Thoracic aorta (tissue), 2 donors: ENCODE results near the gene SLC6A16. TPM values are rescaled to one million over a fixed set of nuclear protein-coding genes. Genes with fewer than 3 reads are reported as not detected.

Source experiments
- ATAC-seq: fragments of 150-250 bp; one replicate; pipeline ENCODE4 v1.8.0; 2017; ENCODE audit warnings: low read depth; ENCODE audit not compliant: insufficient number of reproducible peaks, low FRiP score
- DNase-seq: peaks from one replicate; pipeline ENCODE4 v3.0.0-alpha.2; 2020; ENCODE audit warnings: low spot score
- H3K27ac ChIP-seq, 2 donors: fragments of 200-600 bp; sonication (generic); 1 replicate in 1 of 2; 2 replicates in 1 of 2; pipeline ENCODE4 v1.5.1; 2016; ENCODE audit warnings: mild to moderate bottlenecking in 2 of 2, moderate library complexity in 2 of 2
- H3K27me3 ChIP-seq: fragments of 200-600 bp; sonication (generic); replicated peaks from 2 replicates; pipeline ENCODE4 v1.6.0; 2016; ENCODE audit warnings: mild to moderate bottlenecking; ENCODE audit not compliant: insufficient read depth
- H3K36me3 ChIP-seq: fragments of 200-600 bp; sonication (generic); one replicate; pipeline ENCODE4 v1.5.1; 2016
- H3K4me1 ChIP-seq, 2 donors: fragments of 200-600 bp; sonication (generic); 1 replicate in 1 of 2; 2 replicates in 1 of 2; pipeline versions ENCODE4 v1.5.1 to v1.6.0; 2016; ENCODE audit warnings: low read depth in 2 of 2, mild to moderate bottlenecking in 1 of 2; ENCODE audit not compliant: control insufficient read depth in 1 of 2
- H3K4me3 ChIP-seq: fragments of 200-600 bp; sonication (generic); 2 replicates; pipeline ENCODE4 v1.5.1; 2016; ENCODE audit warnings: mild to moderate bottlenecking
- H3K9me3 ChIP-seq: fragments of 200-600 bp; sonication (generic); 2 replicates; pipeline ENCODE4 v1.5.1; 2016
- CTCF ChIP-seq: fragments of 200-600 bp; sonication (generic); IDR thresholded peaks from one replicate; pipeline ENCODE4 v1.5.1; 2019; ENCODE audit warnings: antibody characterized with exemption
- total RNA-seq, 2 donors: library from RNA; depleted of rRNA; stranded (reverse); fragments of >200 nt; gene quantifications; one replicate each; pipeline versions ENCODE4 v1.1.0 to v1.2.3, GENCODE V29; 2016

SLC6A16 gene
- total RNA-seq, 2 donors from 2014 or later: 2.4 to 2.8 TPM

GRCh38 chr19:49361438-49362047, 36.6 kb upstream of the SLC6A16 start:
- peak; percentile 15 for ATAC-seq
- H3K9me3 ChIP-seq: no peaks in the 10 kb centered on the region
- H3K36me3 ChIP-seq: peaks cover 11% of the 10 kb centered on the region
- peak overlapping the region; percentile 86 for H3K4me3 ChIP-seq
- no peaks in the 10 kb centered on the region for H3K27me3 ChIP-seq
- DNase-seq: no peak
- peaks cover 4 to 6% of the 10 kb centered on the region in 2 donors for H3K4me1 ChIP-seq
- H3K27ac ChIP-seq: peak overlapping the region; percentile 88 to 89
- TF ChIP-seq CTCF: no peak

DNA sequence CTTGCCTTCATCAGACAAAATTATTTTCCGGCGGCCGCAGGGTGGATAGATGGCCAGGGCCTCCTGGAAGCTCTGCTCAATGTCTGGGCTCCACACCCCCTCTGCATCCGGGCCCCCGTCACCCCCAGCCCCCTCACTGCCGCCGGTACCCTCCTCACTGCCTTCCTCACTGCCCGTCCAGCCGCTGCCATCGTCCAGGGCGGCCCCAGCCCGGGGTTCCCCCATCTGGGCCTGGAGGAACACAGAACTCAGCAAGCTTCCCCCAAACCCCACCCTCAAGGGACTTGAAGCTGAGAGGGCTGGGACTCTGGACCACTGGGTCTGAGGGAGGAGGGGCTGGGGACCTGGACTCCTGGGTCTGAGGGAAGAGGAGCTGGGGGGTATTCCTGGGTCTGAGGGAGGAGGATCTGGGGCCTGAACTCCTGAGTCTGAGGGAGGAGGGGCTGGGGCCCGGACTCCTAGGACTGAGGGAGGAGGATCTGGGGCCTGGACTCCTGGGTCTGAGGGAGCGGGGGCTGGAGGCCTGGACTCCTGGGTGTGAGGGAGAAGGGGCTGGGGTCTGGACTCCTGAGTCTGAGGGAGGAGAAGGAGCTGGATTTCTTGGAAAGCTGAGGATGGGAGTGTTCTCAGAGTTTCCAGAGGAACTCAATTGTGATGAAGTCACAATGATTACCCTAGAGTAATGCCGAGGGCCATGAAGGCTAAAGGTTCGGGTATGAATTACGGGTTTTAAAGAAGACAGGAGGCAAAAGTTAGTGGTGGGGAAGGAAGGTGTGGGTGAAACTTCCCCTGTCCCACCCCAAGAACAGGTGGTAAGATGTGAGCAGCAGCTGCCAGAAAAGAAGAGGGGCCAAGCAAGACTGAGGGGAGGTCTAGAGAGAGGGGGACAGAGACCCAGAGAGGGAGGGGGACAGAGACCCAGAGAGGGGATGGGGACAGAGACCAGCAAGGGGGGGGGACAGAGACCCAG, 35.1 kb upstream of the SLC6A16 start:
- H3K27ac ChIP-seq: peak overlapping the region; percentile 65 to 89
- TF ChIP-seq CTCF: no peak
- H3K27me3 ChIP-seq: no peaks in the 10 kb centered on the region
- no peak overlapping the region for H3K4me3 ChIP-seq
- no peak for DNase-seq
- peaks cover 4 to 6% of the 10 kb centered on the region in 2 donors for H3K4me1 ChIP-seq
- H3K9me3 ChIP-seq: no peaks in the 10 kb centered on the region
- ATAC-seq: no peak
- H3K36me3 ChIP-seq: peaks cover 13% of the 10 kb centered on the region

DNA sequence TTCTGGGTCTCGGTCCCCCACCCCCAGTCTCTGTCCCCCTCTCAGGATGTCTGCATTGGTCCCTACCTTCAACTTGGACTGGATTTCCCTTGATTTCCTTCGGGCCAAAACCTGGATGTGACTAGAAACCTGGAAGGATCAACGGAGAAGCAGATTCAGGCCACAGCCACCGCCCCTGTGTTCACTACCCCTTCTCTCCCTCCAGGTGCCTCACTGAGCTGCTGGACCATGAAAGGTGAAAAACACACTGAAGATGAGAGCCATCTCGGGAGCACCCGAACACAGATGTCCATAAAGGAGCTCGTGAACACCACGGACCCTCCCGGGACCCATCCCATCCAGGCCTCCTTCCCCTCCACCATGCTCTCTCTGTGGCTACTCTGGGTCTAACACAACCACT, 32.2 kb upstream of the SLC6A16 start:
- DNase-seq (no peak), ATAC-seq (no peak)
- H3K36me3 ChIP-seq: peaks cover 36% of the 10 kb centered on the region
- no peaks in the 10 kb centered on the region for H3K27me3 ChIP-seq
- TF ChIP-seq CTCF: no peak
- H3K4me3 ChIP-seq: no peak overlapping the region
- H3K4me1 ChIP-seq: no peaks in the 10 kb centered on the region
- H3K9me3 ChIP-seq: no peaks in the 10 kb centered on the region
- no peak overlapping the region for H3K27ac ChIP-seq

- Histone ChIP-seq H3K36me3 (peaks cover 36% of the 10 kb centered on the region), H3K4me1 (no peaks in the 10 kb centered on the region), H3K9me3 (no peaks in the 10 kb centered on the region), H3K4me3 (no peak overlapping the region), H3K27ac (no peak overlapping the region), H3K27me3 (no peaks in the 10 kb centered on the region)
- DNase-seq (no peak), ATAC-seq (no peak)
- no peak for TF ChIP-seq CTCF
These were observed 31.4 kb upstream of the SLC6A16 start for GRCh38 chr19:49356382-49356781.

DNA sequence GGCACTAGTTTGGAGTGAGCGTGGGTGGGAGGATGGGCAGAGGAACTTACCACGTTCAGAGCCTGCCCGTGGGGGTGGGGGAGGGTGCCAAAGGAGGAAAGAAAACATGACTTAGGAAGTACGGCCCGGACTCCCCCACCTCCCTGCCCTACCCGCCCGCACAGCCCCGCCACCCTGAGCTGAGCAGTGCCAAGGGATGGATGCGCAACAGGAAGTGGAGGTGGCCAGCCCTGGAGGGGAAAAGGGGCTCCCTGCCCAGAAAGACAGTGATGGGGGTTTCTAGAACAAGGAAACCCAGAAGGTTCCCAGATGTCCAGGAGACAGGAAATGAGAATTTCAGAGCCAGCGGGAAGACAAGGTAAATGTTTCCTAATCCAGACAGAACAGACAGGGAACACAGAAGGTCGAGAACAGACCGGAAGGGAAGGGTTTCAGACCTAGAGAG, 30.9 kb upstream of the SLC6A16 start:
- Histone ChIP-seq H3K9me3 (no peaks in the 10 kb centered on the region), H3K27me3 (no peaks in the 10 kb centered on the region), H3K27ac (no peak overlapping the region), H3K4me1 (no peaks in the 10 kb centered on the region), H3K36me3 (peaks cover 38% of the 10 kb centered on the region), H3K4me3 (no peak overlapping the region)
- no peak for TF ChIP-seq CTCF
- DNase-seq (no peak), ATAC-seq (no peak)
